ENCODE results near the gene AMIGO3. TPM values are rescaled to one million over a fixed set of nuclear protein-coding genes. Genes with fewer than 3 reads are reported as not detected.
A peak's percentile ranks its signal among the peaks of the same experiment; 100 is the strongest.

AMIGO3 gene
- total RNA-seq, 1 donor from 2014 or later: 0.35 TPM

GRCh38 chr3:49674497-49674983 lies 44.9 kb downstream of the AMIGO3 start:
- H3K4me1 Mint-ChIP-seq (ENCODE audit: low read depth): peaks cover 16% of the 10 kb centered on the region

GRCh38 chr3:49673715-49674496 lies 45.6 kb downstream of the AMIGO3 start, which contains the start of gene APEH:
APEH (plus strand) TSS chr3:49674351; CDS start chr3:49674402, 51 bp downstream.
- Mint-ChIP-seq H3K4me3 (ENCODE audit: unreplicated experiment) (peak within 1 kb of the TSS; percentile 90), H3K36me3 (ENCODE audit: low read depth) (peaks cover 7% of the 10 kb centered on the region), H3K4me1 (ENCODE audit: low read depth) (peaks cover 18% of the 10 kb centered on the region), H3K27ac (ENCODE audit: unreplicated experiment) (peak within 1 kb of the TSS; percentile 99), H3K9me3 (ENCODE audit: low read depth) (no peaks in the 10 kb centered on the region), H3K27me3 (ENCODE audit: low read depth) (no peaks in the 10 kb centered on the region)
- no peak for DNase-seq (ENCODE audit: low spot score)
- TF ChIP-seq CTCF (IDR thresholded peaks at IDR 0.05): no peak

More at GRCh38 chr3:49674497-49674983, 44.9 kb downstream of the AMIGO3 start:
- peak overlapping the region; percentile 90 for H3K4me3 Mint-ChIP-seq (ENCODE audit: unreplicated experiment)
- peak overlapping the region; percentile 17 for H3K27ac Mint-ChIP-seq (ENCODE audit: unreplicated experiment)
- DNase-seq (ENCODE audit: low spot score): no peak
- peak; percentile 46 for TF ChIP-seq CTCF (IDR thresholded peaks at IDR 0.05)
- no peaks in the 10 kb centered on the region for H3K27me3 Mint-ChIP-seq (ENCODE audit: low read depth)
- H3K9me3 Mint-ChIP-seq (ENCODE audit: low read depth): no peaks in the 10 kb centered on the region
- peaks cover 7% of the 10 kb centered on the region for H3K36me3 Mint-ChIP-seq (ENCODE audit: low read depth)

DNA sequence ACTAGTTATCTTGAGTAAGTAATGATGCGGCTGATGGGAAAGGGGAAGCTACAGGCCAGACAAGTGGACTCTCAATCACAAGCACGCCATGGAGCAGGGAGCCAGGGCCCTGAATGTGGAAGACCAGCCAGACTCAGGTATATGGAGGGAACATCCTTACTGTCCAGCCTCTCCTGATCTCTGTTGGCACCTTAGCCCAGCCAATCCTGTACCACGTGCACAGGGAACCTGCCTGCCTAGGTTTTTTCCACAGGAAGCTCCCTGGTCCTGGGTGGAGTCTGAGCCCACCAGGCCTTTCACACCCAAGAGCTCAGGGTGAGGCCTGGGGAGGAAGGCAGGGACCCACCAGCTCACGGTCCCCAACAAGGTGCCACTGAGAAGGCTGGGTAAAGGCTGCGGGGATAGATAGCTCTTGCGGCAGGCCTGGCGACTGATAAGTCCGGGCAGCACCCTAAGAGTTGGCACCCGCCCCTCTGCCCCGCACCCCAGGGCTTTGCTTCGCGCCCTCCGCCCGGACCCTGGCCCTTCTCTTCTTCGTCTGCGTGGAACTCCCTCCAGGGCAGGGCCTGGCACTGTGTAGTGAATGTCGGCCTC lies 46.3 kb downstream of the AMIGO3 start:
- Mint-ChIP-seq H3K4me3 (ENCODE audit: unreplicated experiment) (peak overlapping the region; percentile 90), H3K27me3 (ENCODE audit: low read depth) (no peaks in the 10 kb centered on the region), H3K4me1 (ENCODE audit: low read depth) (peaks cover 24% of the 10 kb centered on the region), H3K9me3 (ENCODE audit: low read depth) (no peaks in the 10 kb centered on the region), H3K36me3 (ENCODE audit: low read depth) (peaks cover 6% of the 10 kb centered on the region), H3K27ac (ENCODE audit: unreplicated experiment) (peak overlapping the region; percentile 99)
- no peak for DNase-seq (ENCODE audit: low spot score)
- no peak for TF ChIP-seq CTCF (IDR thresholded peaks at IDR 0.05)

DNA sequence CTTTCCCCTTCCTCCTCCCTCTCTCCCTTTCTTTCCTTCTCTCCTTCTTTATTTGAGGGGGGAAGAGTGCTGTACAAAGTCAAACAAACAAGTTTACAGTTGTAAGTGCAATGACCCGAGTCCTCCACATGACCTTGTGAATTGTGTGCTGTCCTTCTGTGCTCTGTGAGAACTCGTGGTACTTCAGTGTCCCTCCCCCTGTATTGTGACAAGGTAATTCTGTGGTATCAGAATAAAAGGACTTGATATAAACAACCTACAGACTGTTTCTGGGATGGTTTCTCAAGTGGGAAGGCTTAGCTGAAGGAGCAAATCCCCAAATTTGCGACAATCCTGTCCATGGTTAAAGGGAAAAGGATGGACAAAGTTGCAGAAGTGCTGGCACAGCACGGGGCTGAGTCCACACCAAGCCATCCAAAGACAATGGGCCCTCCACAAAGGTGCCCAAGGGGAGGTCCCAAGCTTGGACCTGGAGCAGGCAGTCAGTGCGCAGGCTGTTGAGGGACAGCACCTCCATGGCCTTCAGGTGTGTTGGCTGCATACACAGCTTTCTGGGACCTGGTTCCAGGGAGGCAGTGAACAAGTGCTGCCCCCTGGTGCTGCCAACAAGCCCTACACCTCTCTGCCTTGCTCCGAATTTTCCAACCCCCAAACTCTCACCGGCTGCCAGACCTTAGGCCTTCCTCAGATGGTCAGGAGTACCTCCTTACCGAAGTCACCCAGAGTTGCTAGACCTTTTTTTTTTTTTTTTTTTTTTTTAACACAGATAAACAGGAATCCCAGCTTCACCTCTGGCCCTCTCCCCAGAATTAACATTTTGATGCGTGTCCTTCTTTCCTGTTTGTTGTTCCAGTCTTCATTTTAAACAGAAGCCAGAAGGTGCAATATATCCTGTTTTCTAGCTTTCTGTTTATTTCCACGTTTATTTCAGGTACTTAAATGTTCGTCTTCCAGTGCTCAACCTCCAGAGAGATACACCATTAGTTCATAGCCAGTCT lies 47.9 kb downstream of the AMIGO3 start:
- TF ChIP-seq CTCF (IDR thresholded peaks at IDR 0.05): peak; percentile 93
- Mint-ChIP-seq H3K36me3 (ENCODE audit: low read depth) (peaks cover 4% of the 10 kb centered on the region), H3K27me3 (ENCODE audit: low read depth) (no peaks in the 10 kb centered on the region), H3K27ac (ENCODE audit: unreplicated experiment) (no peak overlapping the region), H3K9me3 (ENCODE audit: low read depth) (no peaks in the 10 kb centered on the region), H3K4me3 (ENCODE audit: unreplicated experiment) (no peak overlapping the region), H3K4me1 (ENCODE audit: low read depth) (peaks cover 31% of the 10 kb centered on the region)
- DNase-seq (ENCODE audit: low spot score): no peak

Data from chondrocyte (in vitro differentiated cells).